D721Med (cell line): ENCODE measurements around the gene PYCARD.

ENCODE experiments used
- DNase-seq: peaks from one replicate; pipeline ENCODE4 v3.0.0; 2011; ENCODE audit warnings: low spot score; ENCODE audit not compliant: insufficient read length
- FAIRE-seq: peaks from 2 replicates; lab custom pipeline; 2011; peaks lifted over from hg19 to GRCh38; lab: Jason Lieb, UNC
- CTCF ChIP-seq: IDR thresholded peaks from 2 replicates; pipeline ENCODE4 v1.5.1; 2012; ENCODE audit warnings: mild to moderate bottlenecking, control low read depth; ENCODE audit not compliant: insufficient read depth; ENCODE audit errors: missing control alignments

PYCARD gene

DNA sequence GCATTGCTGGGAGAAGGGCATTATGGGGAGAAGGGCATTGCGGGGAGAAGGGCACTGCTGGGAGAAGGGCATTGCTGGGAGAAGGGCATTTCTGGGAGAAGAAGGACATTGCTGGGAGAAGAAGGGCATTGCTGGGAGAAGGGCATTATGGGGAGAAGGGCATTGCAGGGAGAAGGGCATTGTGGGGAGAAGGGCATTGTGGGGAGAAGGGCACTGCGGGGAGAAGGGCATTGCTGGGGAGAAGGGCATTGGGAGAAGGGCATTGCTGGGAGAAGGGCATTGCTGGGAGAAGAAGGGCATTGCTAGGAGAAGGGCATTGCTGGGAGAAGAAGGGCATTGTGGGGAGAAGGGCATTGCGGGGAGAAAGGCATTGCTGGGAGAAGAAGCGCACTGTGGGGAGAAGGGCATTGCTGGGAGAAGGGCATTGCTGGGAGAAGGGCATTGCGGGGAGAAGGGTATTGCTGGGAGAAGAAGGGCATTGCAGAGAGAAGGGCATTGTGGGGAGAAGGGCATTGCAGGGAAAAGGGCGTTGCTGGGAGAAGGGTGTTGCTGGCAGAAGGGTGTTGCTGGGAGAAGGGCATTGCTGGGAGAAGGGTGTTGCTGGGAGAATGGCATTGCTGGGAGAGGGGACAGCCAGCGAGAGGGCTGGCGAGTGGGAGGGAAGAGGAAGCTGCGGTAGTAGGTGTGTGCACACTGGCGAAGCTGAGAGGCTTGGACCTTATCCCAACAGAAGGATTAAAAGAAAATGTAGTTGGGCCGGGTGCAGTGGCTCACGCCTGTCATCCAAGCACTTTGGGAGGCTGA, 19.0 kb upstream of the PYCARD start:
- DNase-seq, result no peak
- no peak for TF ChIP-seq CTCF
- FAIRE-seq, result no peak

- no peak for TF ChIP-seq CTCF
- no peak for FAIRE-seq
- no peak for DNase-seq
These were observed 16.7 kb upstream of the PYCARD start for GRCh38 chr16:31219154-31219741.

DNA sequence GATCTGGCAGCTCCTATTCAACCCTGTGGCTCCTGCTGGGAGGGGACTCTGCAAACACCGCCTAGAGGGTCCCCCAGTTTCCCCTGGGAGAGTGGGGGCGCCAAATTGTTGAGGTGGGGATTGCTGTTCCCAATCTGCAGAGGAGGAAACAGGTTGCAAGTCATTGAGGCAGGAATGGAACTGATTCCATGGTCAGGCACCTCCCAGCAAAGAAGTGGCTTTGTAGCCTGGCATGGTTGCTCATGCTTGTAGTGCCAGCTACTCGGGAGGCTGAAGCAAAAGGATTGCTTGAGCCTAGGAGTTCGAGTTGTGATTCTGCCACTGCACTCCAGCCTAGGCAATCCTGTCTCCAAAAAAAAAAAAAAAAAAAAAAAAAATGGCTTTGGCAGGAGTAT, 14.6 kb upstream of the PYCARD start:
- peak; percentile 18 for DNase-seq
- TF ChIP-seq CTCF, result no peak
- FAIRE-seq, result no peak

DNA sequence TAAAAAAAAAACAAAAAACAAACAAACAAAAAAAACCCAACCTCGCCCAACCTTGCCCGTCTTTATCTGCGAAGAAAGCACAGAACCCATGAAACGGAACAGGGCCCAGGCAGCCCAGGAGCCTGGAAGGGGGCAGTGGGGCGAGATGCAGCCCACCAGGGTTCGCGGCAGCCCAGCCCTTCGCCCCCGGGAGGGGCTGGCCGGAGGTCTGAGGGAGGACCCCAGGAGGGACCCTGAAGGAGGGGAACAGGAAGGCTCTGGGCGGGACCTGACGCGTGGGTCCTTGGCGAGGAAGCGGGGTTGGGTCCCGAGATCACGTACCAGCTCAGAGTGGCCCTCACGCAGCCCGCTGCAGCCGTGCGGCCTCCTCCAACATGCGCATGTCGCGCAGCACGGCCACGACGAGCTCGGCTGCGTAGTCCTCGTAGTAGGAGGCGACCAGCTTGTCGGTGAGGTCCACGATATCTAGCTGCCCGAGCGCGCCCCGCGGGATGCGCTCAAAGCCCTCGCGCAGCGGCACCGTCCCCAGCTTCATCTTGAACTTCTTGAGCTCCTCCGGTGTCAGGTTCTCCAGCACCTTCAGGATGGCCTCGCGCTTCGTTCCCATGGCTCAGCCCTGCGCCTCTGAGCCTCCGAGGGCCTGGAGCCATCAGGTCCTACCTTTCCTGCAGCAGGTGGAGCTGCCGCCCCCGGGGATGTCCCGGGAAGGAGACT, 14.0 kb upstream of the PYCARD start, which contains the start of gene PYDC1:
TSS of gene PYDC1 (minus strand) at position 714 of the 714 bp plus-strand sequence. CDS start at position 607, 107 bp downstream.
- peak; percentile 26 for DNase-seq
- FAIRE-seq, result no peak

DNA sequence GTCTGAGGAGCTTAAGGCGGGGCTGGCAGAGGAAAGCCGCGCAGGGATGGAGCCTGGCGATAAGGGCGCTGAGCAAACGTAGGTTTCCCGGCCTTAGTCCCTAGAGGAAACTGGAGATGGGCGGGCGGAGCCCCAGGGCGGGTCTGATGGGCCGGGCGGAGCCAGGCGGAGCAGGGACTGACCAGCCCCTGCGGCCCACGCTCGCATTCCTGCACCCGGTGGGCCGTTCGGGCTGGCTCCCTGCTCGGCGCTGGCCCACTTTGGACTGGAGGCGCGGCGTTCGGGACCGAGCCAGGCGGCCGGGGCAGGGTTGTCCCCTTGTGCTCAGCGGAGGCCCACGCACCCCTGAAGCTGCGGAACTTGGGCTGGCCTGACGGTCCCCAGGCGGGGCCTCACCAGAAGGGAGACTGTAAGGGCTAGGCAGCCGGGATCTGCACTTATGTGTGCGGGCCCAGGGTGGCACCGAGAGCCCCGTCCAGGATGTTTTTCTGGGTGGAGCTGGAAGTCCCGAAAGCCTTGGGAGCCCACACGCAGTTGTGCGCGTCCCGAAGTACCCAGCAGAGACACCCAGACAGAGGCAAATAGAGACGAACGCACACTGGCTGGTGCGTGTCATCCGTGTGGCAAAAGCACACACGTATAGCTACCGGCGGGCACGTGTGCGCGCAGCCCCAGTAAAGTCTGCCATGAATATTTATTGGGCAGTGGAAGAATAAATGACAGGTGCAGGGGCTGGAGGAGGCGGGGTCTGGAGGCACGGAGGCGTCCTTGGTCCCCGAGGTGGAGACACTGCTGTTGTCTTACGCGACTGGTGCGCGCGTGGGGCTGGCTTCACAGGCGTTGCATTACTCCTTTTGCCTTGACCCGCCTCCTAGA, 13.0 kb upstream of the PYCARD start:
- no peak for TF ChIP-seq CTCF
- DNase-seq (peak; percentile 67), FAIRE-seq (no peak)

More for the DNA sequence above, 14.0 kb upstream of the PYCARD start, which contains the start of gene PYDC1:
- TF ChIP-seq CTCF, result no peak

- no peak for FAIRE-seq
- DNase-seq, result peak; percentile 24
- TF ChIP-seq CTCF, result no peak
These were observed 12.2 kb upstream of the PYCARD start for GRCh38 chr16:31214708-31215286.
